ENCODE data around the gene CCDC51. TPM values are rescaled to one million over a fixed set of nuclear protein-coding genes. Genes with fewer than 3 reads are reported as not detected.

CCDC51 gene
- total RNA-seq, 1 donor from 2014 or later = 19.3 TPM

- DNase-seq (ENCODE audit: low spot score in 2 of 2) = no peak
- peak overlapping the region; percentile 18 to 69 for H3K27ac ChIP-seq
- H3K9me3 ChIP-seq = no peaks in the 10 kb centered on the region
- peaks cover 88 to 95% of the 10 kb centered on the region in 2 donors for H3K36me3 ChIP-seq
- TF ChIP-seq CTCF (IDR thresholded peaks at IDR 0.05) = no peak
- intact Hi-C loops (cut with DNase I) = no loop called here
- H3K4me3 ChIP-seq = no peak overlapping the region
- no peaks in the 10 kb centered on the region for H3K27me3 ChIP-seq
- peaks cover 0 to 10% of the 10 kb centered on the region in 2 donors for H3K4me1 ChIP-seq
Observed at GRCh38 chr3:48412375-48413001, 27.4 kb downstream of the CCDC51 start.

GRCh38 chr3:48411606-48412374, 28.1 kb downstream of the CCDC51 start:
- Histone ChIP-seq H3K9me3 (no peaks in the 10 kb centered on the region), H3K27me3 (no peaks in the 10 kb centered on the region), H3K36me3 (peaks cover 87 to 95% of the 10 kb centered on the region in 2 donors), H3K27ac (peak overlapping the region; percentile 18 to 38), H3K4me1 (peaks cover 0 to 10% of the 10 kb centered on the region in 2 donors), H3K4me3 (no peak overlapping the region)
- intact Hi-C loops (cut with DNase I) = no loop called here
- TF ChIP-seq CTCF (IDR thresholded peaks at IDR 0.05) = no peak
- DNase-seq (ENCODE audit: low spot score in 2 of 2) = peak in 1 of 2 donors; percentile 50

GRCh38 chr3:48411041-48411588, 28.8 kb downstream of the CCDC51 start:
- no peaks in the 10 kb centered on the region for H3K9me3 ChIP-seq
- no peaks in the 10 kb centered on the region for H3K27me3 ChIP-seq
- H3K36me3 ChIP-seq = peaks cover 86 to 95% of the 10 kb centered on the region in 2 donors
- H3K4me3 ChIP-seq = no peak overlapping the region
- peak in 1 of 2 donors; percentile 24 for DNase-seq (ENCODE audit: low spot score in 2 of 2)
- intact Hi-C loops (cut with DNase I) = no loop called here
- peaks cover 0 to 10% of the 10 kb centered on the region in 2 donors for H3K4me1 ChIP-seq
- peak overlapping the region in 1 of 2 donors; percentile 38 for H3K27ac ChIP-seq
- no peak for TF ChIP-seq CTCF (IDR thresholded peaks at IDR 0.05)

GRCh38 chr3:48410205-48411040, 29.5 kb downstream of the CCDC51 start:
- peaks cover 85 to 94% of the 10 kb centered on the region in 2 donors for H3K36me3 ChIP-seq
- peak overlapping the region in 1 of 2 donors; percentile 5 for H3K27ac ChIP-seq
- H3K9me3 ChIP-seq = no peaks in the 10 kb centered on the region
- peak in 1 of 2 donors; percentile 54 for DNase-seq (ENCODE audit: low spot score in 2 of 2)
- H3K27me3 ChIP-seq = no peaks in the 10 kb centered on the region
- intact Hi-C loops (cut with DNase I) = no loop called here
- no peak overlapping the region for H3K4me3 ChIP-seq
- TF ChIP-seq CTCF (IDR thresholded peaks at IDR 0.05) = no peak
- H3K4me1 ChIP-seq = peaks cover 4 to 10% of the 10 kb centered on the region in 2 donors
